HEK293T (cell line): Measurements from ENCODE around the gene SUMO2.
"Not testable (repeated sequence)": the region's sequence is repeated elsewhere in the genome, so short reads cannot be mapped to it uniquely, and the experiment has no call there.

Experiments
- CTCF ChIA-PET: fragments of 350-600 bp; formaldehyde crosslinking; extraction: SDS; loops from one replicate; lab custom pipeline; 2021; ENCODE audit warnings: antibody characterized with exemption, inconsistent platforms; lab: Yijun Ruan, JAX
- POLR2A ChIA-PET: fragments of 350-600 bp; formaldehyde crosslinking; extraction: SDS; loops from one replicate; lab custom pipeline; 2020; ENCODE audit warnings: antibody characterized with exemption, inconsistent platforms; lab: Yijun Ruan, JAX
- DNase-seq: peaks from one replicate; pipeline ENCODE4 v3.0.0; 2012; ENCODE audit warnings: mixed read lengths; ENCODE audit errors: extremely low spot score
- ARNT ChIP-seq: fragments of 450-650 bp; IDR thresholded peaks from 2 replicates; pipeline ENCODE4 v1.6.1; 2017; ENCODE audit warnings: mild to moderate bottlenecking
- BHLHE40 ChIP-seq: fragments of 450-650 bp; IDR thresholded peaks from 2 replicates; pipeline ENCODE4 v1.6.1; 2016; ENCODE audit warnings: mild to moderate bottlenecking, moderate library complexity, borderline replicate concordance
- CTBP1 ChIP-seq: fragments of 450-650 bp; IDR thresholded peaks from 2 replicates; pipeline ENCODE4 v1.6.1; 2016; ENCODE audit warnings: borderline replicate concordance
- ELF4 ChIP-seq: fragments of 450-650 bp; IDR thresholded peaks from 2 replicates; pipeline ENCODE4 v1.6.1; 2017; ENCODE audit warnings: antibody characterized with exemption
- FOXA1 ChIP-seq: fragments of 450-650 bp; IDR thresholded peaks from 2 replicates; pipeline ENCODE4 v1.6.1; 2016; ENCODE audit warnings: mild to moderate bottlenecking
- FOXK2 ChIP-seq: fragments of 450-650 bp; IDR thresholded peaks from 2 replicates; pipeline ENCODE4 v1.6.1; 2016; ENCODE audit warnings: mild to moderate bottlenecking
- FOXM1 ChIP-seq: fragments of 450-650 bp; IDR thresholded peaks from 2 replicates; pipeline ENCODE4 v1.6.1; 2017; ENCODE audit warnings: mild to moderate bottlenecking, borderline replicate concordance
- HDGF ChIP-seq: fragments of 450-650 bp; IDR thresholded peaks from 2 replicates; pipeline ENCODE4 v1.6.1; 2017; ENCODE audit warnings: antibody characterized with exemption, borderline replicate concordance
- L3MBTL2 ChIP-seq: fragments of 450-650 bp; conservative IDR thresholded peaks from 2 replicates; pipeline ENCODE4 v1.6.1; 2016; ENCODE audit warnings: mild to moderate bottlenecking
- LEF1 ChIP-seq: fragments of 450-650 bp; IDR thresholded peaks from 2 replicates; pipeline ENCODE4 v1.6.1; 2017; ENCODE audit warnings: mild to moderate bottlenecking, borderline replicate concordance
- NFRKB ChIP-seq: fragments of 450-650 bp; IDR thresholded peaks from 2 replicates; pipeline ENCODE4 v1.6.1; 2016; ENCODE audit warnings: mild to moderate bottlenecking, moderate library complexity
- PKNOX1 ChIP-seq: fragments of 450-650 bp; IDR thresholded peaks from 2 replicates; pipeline ENCODE4 v1.6.1; 2016
- SP1 ChIP-seq: fragments of 450-650 bp; IDR thresholded peaks from 2 replicates; pipeline ENCODE4 v1.6.1; 2017
- SUZ12 ChIP-seq: fragments of 450-650 bp; IDR thresholded peaks from 2 replicates; pipeline ENCODE4 v1.6.1; 2016; ENCODE audit warnings: mild to moderate bottlenecking
- TARDBP ChIP-seq: fragments of 450-650 bp; IDR thresholded peaks from 2 replicates; pipeline ENCODE4 v1.6.1; 2016
- ZNF384 ChIP-seq: fragments of 450-650 bp; IDR thresholded peaks from 2 replicates; pipeline ENCODE4 v1.6.1; 2016

The SUMO2 gene

GRCh38 chr17:75144816-75145512 is 37.8 kb downstream of the SUMO2 start:
- no peak for DNase-seq
- ChIA-PET POLR2A (interaction anchor here (1.4 to 1.8 kb wide), 3 partner anchors 9 to 132 kb away, joined by 3 to 14 read pairs (median 10); partner anchors contain the start of genes JPT1, MRPL58 and NT5C), CTCF (interaction anchor here (0.6 to 1.5 kb wide), 3 partner anchors 10 to 31 kb away, joined by 3 to 4 read pairs (median 3); no protein-coding TSS in a partner anchor)
- TF ChIP-seq SP1 (no peak), LEF1 (no peak), L3MBTL2 (no peak), BHLHE40 (no peak), ELF4 (no peak), FOXA1 (no peak), CTBP1 (no peak), ZNF384 (no peak), NFRKB (no peak), PKNOX1 (no peak), FOXM1 (no peak), SUZ12 (no peak), ARNT (no peak), FOXK2 (no peak), TARDBP (no peak), HDGF (no peak)

GRCh38 chr17:75142236-75142971 is 40.4 kb downstream of the SUMO2 start:
- ChIA-PET POLR2A (interaction anchor here (1.8 kb wide), 1 partner anchor 11 kb away, joined by 5 read pairs; the partner anchor contains the start of gene NT5C), CTCF (interaction anchor here (0.6 kb wide), 1 partner anchor 8 kb away, joined by 3 read pairs; no protein-coding TSS in a partner anchor)
- TF ChIP-seq ARNT = no peak
- TF ChIP-seq LEF1 = no peak
- TF ChIP-seq BHLHE40 = no peak
- TF ChIP-seq SUZ12 = no peak
- no peak for TF ChIP-seq FOXA1
- no peak for TF ChIP-seq ELF4
- TF ChIP-seq FOXK2 = no peak
- no peak for TF ChIP-seq TARDBP
- no peak for TF ChIP-seq FOXM1
- no peak for TF ChIP-seq PKNOX1
- no peak for TF ChIP-seq SP1
- no peak for TF ChIP-seq HDGF
- no peak for TF ChIP-seq L3MBTL2
- no peak for TF ChIP-seq NFRKB
- TF ChIP-seq CTBP1 = no peak
- DNase-seq = no peak

- TF ChIP-seq NFRKB (no peak), BHLHE40 (no peak), ZNF384 (no peak), L3MBTL2 (no peak), ELF4 (no peak), ARNT (no peak), FOXM1 (no peak), HDGF (no peak), LEF1 (no peak), FOXA1 (no peak), SP1 (no peak)
- POLR2A ChIA-PET = no interaction called here
- CTCF ChIA-PET = no interaction called here
- DNase-seq = no peak
Observed at GRCh38 chr17:75138519-75138918, 44.2 kb downstream of the SUMO2 start.

- POLR2A ChIA-PET = interaction anchor here (1.0 kb wide), 1 partner anchor 17 kb away, joined by 3 read pairs; no protein-coding TSS in a partner anchor
- not testable (repeated sequence) for DNase-seq
- CTCF ChIA-PET = interaction anchor here (0.6 kb wide), 1 partner anchor 43 kb away, joined by 3 read pairs; no protein-coding TSS in a partner anchor
Observed at GRCh38 chr17:75137762-75138161, 45.0 kb downstream of the SUMO2 start.

- TF ChIP-seq NFRKB (no peak), BHLHE40 (no peak), HDGF (no peak), CTBP1 (no peak)
- POLR2A ChIA-PET = no interaction called here
- CTCF ChIA-PET = interaction anchor here (0.6 kb wide), 1 partner anchor 178 kb away, joined by 3 read pairs; no protein-coding TSS in a partner anchor
Observed at GRCh38 chr17:75135946-75136345, 46.8 kb downstream of the SUMO2 start.

GRCh38 chr17:75135452-75135851 is 47.3 kb downstream of the SUMO2 start:
- ChIA-PET CTCF (interaction anchor here (0.7 kb wide), 1 partner anchor 518 kb away, joined by 3 read pairs; no protein-coding TSS in a partner anchor), POLR2A (no interaction called here)
- TF ChIP-seq TARDBP = no peak
- TF ChIP-seq FOXK2 = no peak
- no peak for TF ChIP-seq FOXM1
- TF ChIP-seq NFRKB = no peak
- no peak for TF ChIP-seq ZNF384
- no peak for TF ChIP-seq FOXA1
- no peak for TF ChIP-seq PKNOX1
- no peak for TF ChIP-seq L3MBTL2
- TF ChIP-seq LEF1 = no peak
- no peak for TF ChIP-seq ARNT
- TF ChIP-seq SUZ12 = no peak
- TF ChIP-seq HDGF = no peak
- no peak for TF ChIP-seq SP1
- no peak for TF ChIP-seq BHLHE40
- DNase-seq = no peak

More at GRCh38 chr17:75135946-75136345, 46.8 kb downstream of the SUMO2 start:
- no peak for DNase-seq

GRCh38 chr17:75133607-75134347 is 49.0 kb downstream of the SUMO2 start:
- CTCF ChIA-PET = interaction anchor here (0.7 to 1.0 kb wide), 4 partner anchors 16 to 100 kb away, joined by 3 read pairs; partner anchors contain the start of gene NUP85
- DNase-seq = not testable (repeated sequence)
- POLR2A ChIA-PET = interaction anchor here (0.5 to 3.3 kb wide), 6 partner anchors 12 to 138 kb away, joined by 3 to 19 read pairs (median 3); partner anchors contain the start of genes ARMC7, MIF4GD and NUP85
